NCI-H446 (cell line): Measurements from ENCODE around the gene MALRD1.

ENCODE experiments used
- DNase-seq, 2 experiments: peaks; one replicate each; lab custom pipeline; 2025; lab: John Stamatoyannopoulos, UW

MALRD1 gene

GRCh38 chr10:19048489-19048888 lies at the start of gene MALRD1:
MALRD1 (plus strand) TSS chr10:19048801; CDS start chr10:19048939, 138 bp downstream.
- DNase-seq, result no peak

GRCh38 chr10:19003341-19003740 lies 45.3 kb upstream of the MALRD1 start:
- no peak for DNase-seq

- no peak for DNase-seq
Observed at GRCh38 chr10:19012111-19012510, 36.5 kb upstream of the MALRD1 start.

GRCh38 chr10:19014034-19014433 lies 34.6 kb upstream of the MALRD1 start:
- DNase-seq, result no peak

GRCh38 chr10:19014498-19014897 lies 34.1 kb upstream of the MALRD1 start:
- DNase-seq, result no peak

- no peak for DNase-seq
Observed at GRCh38 chr10:19017116-19017890, 31.3 kb upstream of the MALRD1 start.

- no peak for DNase-seq
Observed at GRCh38 chr10:19021162-19021561, 27.4 kb upstream of the MALRD1 start.

- no peak for DNase-seq
Observed at GRCh38 chr10:19024611-19025010, 24.0 kb upstream of the MALRD1 start.

- DNase-seq, result no peak
Observed at GRCh38 chr10:19031763-19032162, 16.8 kb upstream of the MALRD1 start.

- no peak for DNase-seq
Observed at GRCh38 chr10:19033741-19034140, 14.9 kb upstream of the MALRD1 start.

- no peak for DNase-seq
Observed at GRCh38 chr10:19041171-19041570, 7.4 kb upstream of the MALRD1 start.

GRCh38 chr10:19043431-19043830 lies 5.2 kb upstream of the MALRD1 start:
- DNase-seq, result no peak

GRCh38 chr10:19046679-19047078 lies 1.9 kb upstream of the MALRD1 start:
- DNase-seq, result no peak

- no peak for DNase-seq
Observed at GRCh38 chr10:19048891-19049290, 290 bp downstream of the MALRD1 start.

GRCh38 chr10:19049567-19049966 lies 966 bp downstream of the MALRD1 start:
- DNase-seq, result no peak

- DNase-seq, result no peak
Observed at GRCh38 chr10:19054289-19054835, 5.8 kb downstream of the MALRD1 start.

GRCh38 chr10:19058046-19058445 lies 9.4 kb downstream of the MALRD1 start:
- no peak for DNase-seq

- no peak for DNase-seq
Observed at GRCh38 chr10:19063986-19064385, 15.4 kb downstream of the MALRD1 start.

GRCh38 chr10:19071946-19072345 lies 23.3 kb downstream of the MALRD1 start:
- no peak for DNase-seq

GRCh38 chr10:19077276-19077675 lies 28.7 kb downstream of the MALRD1 start:
- DNase-seq, result no peak

- no peak for DNase-seq
Observed at GRCh38 chr10:19096501-19097073, 48.0 kb downstream of the MALRD1 start.

GRCh38 chr10:19097151-19097550 lies 48.5 kb downstream of the MALRD1 start:
- DNase-seq, result no peak

- DNase-seq, result no peak
Observed at GRCh38 chr10:19098803-19099202, 50.2 kb downstream of the MALRD1 start.
